ENCODE measurements around the gene AKAP13. TPM values are rescaled to one million over a fixed set of nuclear protein-coding genes. Genes with fewer than 3 reads are reported as not detected.

AKAP13 gene
- total and polyA plus RNA-seq, 2 donors (not counting 1 experiment from before 2014, with no cell fraction given): 73.8 to 358 TPM

GRCh38 chr15:85381850-85382751 is 1.7 kb downstream of the AKAP13 start:
- Histone ChIP-seq H3K4me1 (ENCODE audit: control insufficient read depth in 2 of 2, insufficient read depth in 2 of 2, low read length in 2 of 2) (peaks cover 39 to 47% of the 10 kb centered on the region in 2 donors), H3K9me3 (ENCODE audit: control extremely low read depth in 1 of 3, control insufficient read depth in 2 of 3, insufficient read depth in 1 of 3, low read length in 2 of 3) (no peaks in the 10 kb centered on the region), H3K27ac (ENCODE audit: low read length in 2 of 2) (peak overlapping the region in 1 of 2 donors; percentile 66), H3K9ac (ENCODE audit: low read length) (peak overlapping the region; percentile 75), H3K4me2 (replicated peaks; ENCODE audit: low read depth, low read length, poor library complexity, severe bottlenecking) (peak overlapping the region; percentile 78), H3K4me3 (ENCODE audit: control extremely low read depth in 1 of 5, extremely low read depth in 1 of 5, insufficient read depth in 1 of 5, low read depth in 2 of 5, low read length in 4 of 5) (peak overlapping the region; percentile 65 to 88 (median 69)), H2AFZ (ENCODE audit: insufficient read depth, low read depth, low read length, poor library complexity, severe bottlenecking) (no peak overlapping the region), H3K27me3 (replicated peaks in 1 of 4; ENCODE audit: control extremely low read depth in 1 of 4, control insufficient read depth in 3 of 4, insufficient read depth in 4 of 4, low read length in 3 of 4) (peaks cover 0 to under 1% (median 0%) of the 10 kb centered on the region in 4 experiments), H3K36me3 (replicated peaks in 1 of 2; ENCODE audit: control extremely low read depth in 1 of 2, control insufficient read depth in 1 of 2, extremely low read depth in 1 of 2, insufficient read depth in 2 of 2, low read length in 1 of 2) (no peaks in the 10 kb centered on the region), H3K79me2 (ENCODE audit: control insufficient read depth, insufficient read depth, low read length) (peaks cover 57% of the 10 kb centered on the region), H4K20me1 (ENCODE audit: control insufficient read depth, insufficient read depth, low read length, poor library complexity, severe bottlenecking) (peaks cover 58% of the 10 kb centered on the region)
- CTCF ChIA-PET: interaction anchor here (1.1 to 6.3 kb wide), 5 partner anchors 22 to 69 kb away, joined by 3 to 89 read pairs (median 4); no protein-coding TSS in a partner anchor
- H3K27me3 Mint-ChIP-seq: no peaks in the 10 kb centered on the region
- H3K27ac Mint-ChIP-seq: peak overlapping the region; percentile 81
- DNase-seq (peak; percentile 59), ATAC-seq (ENCODE audit: low read depth) (no peak)
- intact Hi-C loops (cut with micrococcal nuclease): loop anchor here (1.0 to 5.0 kb wide), 8 partner anchors 22 to 200 kb away; no protein-coding TSS in a partner anchor
- POLR2A ChIA-PET: interaction anchor here (0.6 to 3.8 kb wide), 9 partner anchors 14 to 87 kb away, joined by 3 to 19 read pairs (median 9); no protein-coding TSS in a partner anchor
- peak overlapping the region; percentile 86 for H3K4me3 Mint-ChIP-seq
- TF ChIP-seq EZH2 (IDR thresholded peaks at IDR 0.05; ENCODE audit: borderline replicate concordance, insufficient read depth, low read depth, low read length, poor library complexity, severe bottlenecking): no peak
- TF ChIP-seq, protein P1, sequence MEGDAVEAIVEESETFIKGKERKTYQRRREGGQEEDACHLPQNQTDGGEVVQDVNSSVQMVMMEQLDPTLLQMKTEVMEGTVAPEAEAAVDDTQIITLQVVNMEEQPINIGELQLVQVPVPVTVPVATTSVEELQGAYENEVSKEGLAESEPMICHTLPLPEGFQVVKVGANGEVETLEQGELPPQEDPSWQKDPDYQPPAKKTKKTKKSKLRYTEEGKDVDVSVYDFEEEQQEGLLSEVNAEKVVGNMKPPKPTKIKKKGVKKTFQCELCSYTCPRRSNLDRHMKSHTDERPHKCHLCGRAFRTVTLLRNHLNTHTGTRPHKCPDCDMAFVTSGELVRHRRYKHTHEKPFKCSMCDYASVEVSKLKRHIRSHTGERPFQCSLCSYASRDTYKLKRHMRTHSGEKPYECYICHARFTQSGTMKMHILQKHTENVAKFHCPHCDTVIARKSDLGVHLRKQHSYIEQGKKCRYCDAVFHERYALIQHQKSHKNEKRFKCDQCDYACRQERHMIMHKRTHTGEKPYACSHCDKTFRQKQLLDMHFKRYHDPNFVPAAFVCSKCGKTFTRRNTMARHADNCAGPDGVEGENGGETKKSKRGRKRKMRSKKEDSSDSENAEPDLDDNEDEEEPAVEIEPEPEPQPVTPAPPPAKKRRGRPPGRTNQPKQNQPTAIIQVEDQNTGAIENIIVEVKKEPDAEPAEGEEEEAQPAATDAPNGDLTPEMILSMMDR (IDR thresholded peaks at IDR 0.05): no peak
- 0% methylated on average over 3 of the region's 10 CpGs for WGBS (ENCODE audit: insufficient coverage)
- no peaks in the 10 kb centered on the region for H3K9me3 Mint-ChIP-seq (ENCODE audit: insufficient read depth)
- H3K4me1 Mint-ChIP-seq: peaks cover 51% of the 10 kb centered on the region

Measured in B cell (primary cell).